Natural killer cell treated with Interleukin-12 subunit alpha and Interleukin-12 subunit beta and Interleukin-15 and Interleukin-18, amount 100 ng/mL, for 72 hours (primary cell): ENCODE measurements around the gene RGS1. TPM values are rescaled to one million over a fixed set of nuclear protein-coding genes. Genes with fewer than 3 reads are reported as not detected.

Experiments used
- ATAC-seq, 2 donors: fragments of 150-1000 bp; cut with Tn5 transposase in 1 of 2; sonication (Bioruptor Pico), chemical (Tn5 transposase) in 1 of 2; 2 replicates each; pipeline ENCODE4 v1.10.0; 2021
- DNase-seq: peaks from one replicate; pipeline ENCODE4 v3.0.0; 2022; ENCODE audit warnings: low spot score
- H3K27ac Mint-ChIP-seq, 2 donors: 1 replicate in 1 of 2; 2 replicates in 1 of 2; pipeline ENCODE4 v1.8.0; 2022; ENCODE audit warnings: mixed read lengths in 2 of 2, mild to moderate bottlenecking in 1 of 2, moderate library complexity in 1 of 2
- H3K27me3 Mint-ChIP-seq, 2 donors: 1 replicate in 1 of 2; 2 replicates in 1 of 2; pipeline ENCODE4 v1.8.0; 2022; ENCODE audit warnings: mixed read lengths in 2 of 2
- H3K36me3 Mint-ChIP-seq: one replicate; pipeline ENCODE4 v1.8.0; 2022; ENCODE audit warnings: mixed read lengths
- H3K4me1 Mint-ChIP-seq, 2 donors: 1 replicate in 1 of 2; 2 replicates in 1 of 2; pipeline ENCODE4 v1.8.0; 2022; ENCODE audit warnings: low read depth in 2 of 2, mixed read lengths in 2 of 2, mild to moderate bottlenecking in 1 of 2
- H3K4me3 Mint-ChIP-seq: one replicate; pipeline ENCODE4 v1.8.0; 2022; ENCODE audit warnings: mixed read lengths
- H3K9me3 Mint-ChIP-seq: 2 replicates; pipeline ENCODE4 v1.8.0; 2022; ENCODE audit warnings: mixed read lengths
- total RNA-seq, 2 donors: library from RNA; stranded (reverse); gene quantifications; one replicate each; pipeline ENCODE4 v1.2.3, GENCODE V29; 2022

Gene RGS1
- total RNA-seq, 2 donors from 2014 or later = 67.6 to 143 TPM

DNA sequence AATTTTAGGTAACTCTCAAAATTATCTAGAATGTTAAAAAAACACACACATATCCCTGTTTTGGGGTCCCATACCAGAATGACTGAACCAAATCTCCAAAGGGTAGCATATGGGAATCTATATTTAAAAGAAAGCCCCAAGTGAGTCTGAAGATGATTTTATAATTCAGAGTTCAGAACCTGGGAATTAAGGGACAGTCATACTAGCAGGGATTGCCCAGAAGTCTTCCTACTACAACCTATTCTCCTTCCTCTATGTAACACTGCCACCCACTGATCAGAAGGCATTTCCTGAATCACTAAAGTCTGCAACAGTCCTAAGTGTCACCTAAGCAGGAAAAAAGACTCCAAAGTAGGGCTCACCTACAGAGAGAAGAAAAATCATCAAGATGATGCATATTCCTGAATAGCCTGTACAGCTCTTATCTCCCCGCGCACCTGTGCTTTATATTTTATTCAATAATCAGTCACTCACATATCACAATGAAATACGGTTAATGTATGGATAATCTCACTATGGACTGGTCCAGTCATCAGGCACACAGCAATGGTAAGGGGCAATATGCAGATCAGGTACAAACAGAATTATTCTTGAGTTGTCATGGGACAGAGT lies 4.9 kb downstream of the RGS1 start:
- no peak for DNase-seq
- H3K4me1 Mint-ChIP-seq = peaks cover 43 to 54% of the 10 kb centered on the region in 2 donors
- H3K27me3 Mint-ChIP-seq = no peaks in the 10 kb centered on the region
- peak overlapping the region; percentile 91 for H3K4me3 Mint-ChIP-seq
- ATAC-seq = peak; percentile 37 to 64
- H3K36me3 Mint-ChIP-seq = peaks cover 45% of the 10 kb centered on the region
- peak overlapping the region; percentile 14 to 94 for H3K27ac Mint-ChIP-seq
- H3K9me3 Mint-ChIP-seq = no peaks in the 10 kb centered on the region

DNA sequence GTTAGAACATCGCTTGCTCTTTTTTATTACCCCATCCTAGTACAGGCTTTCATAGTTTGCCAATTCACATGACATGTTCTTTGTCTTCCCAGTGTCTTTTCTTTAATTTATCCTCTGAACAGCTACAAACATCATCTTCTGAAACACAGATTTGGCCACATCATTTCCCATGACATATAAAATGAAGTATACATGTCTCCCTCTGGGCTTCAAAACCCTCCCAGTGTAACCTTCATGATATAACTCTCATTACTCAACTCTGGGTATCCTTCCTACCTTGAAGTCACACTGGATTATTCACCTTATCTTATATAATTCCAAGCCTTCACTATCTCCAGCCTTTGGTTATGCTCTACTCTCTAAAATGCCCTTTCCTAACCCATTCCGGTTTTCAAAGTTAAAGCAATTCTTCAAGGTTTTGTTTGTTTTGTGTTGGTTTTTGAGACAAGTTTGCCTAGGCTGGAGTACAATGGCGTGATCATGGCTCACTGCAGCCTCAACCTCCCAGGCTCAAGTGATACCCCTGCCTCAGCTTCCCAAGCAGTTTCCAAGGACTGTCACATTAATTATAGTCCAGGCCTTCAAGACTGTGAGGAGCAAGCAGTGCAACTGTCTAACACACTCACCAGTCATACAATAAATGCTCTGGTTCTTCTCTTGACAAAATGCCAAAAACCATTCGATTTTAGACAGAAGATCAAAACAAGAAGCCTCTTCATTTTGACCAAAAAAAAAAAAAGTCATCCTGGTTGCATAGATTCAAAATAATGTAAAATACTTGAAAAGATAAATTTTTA lies 5.8 kb downstream of the RGS1 start:
- H3K36me3 Mint-ChIP-seq = peaks cover 39% of the 10 kb centered on the region
- DNase-seq (no peak), ATAC-seq (peak; percentile 24 to 35)
- no peaks in the 10 kb centered on the region for H3K27me3 Mint-ChIP-seq
- peak overlapping the region; percentile 91 for H3K4me3 Mint-ChIP-seq
- peak overlapping the region; percentile 14 to 94 for H3K27ac Mint-ChIP-seq
- H3K4me1 Mint-ChIP-seq = peaks cover 38 to 49% of the 10 kb centered on the region in 2 donors
- no peaks in the 10 kb centered on the region for H3K9me3 Mint-ChIP-seq

DNA sequence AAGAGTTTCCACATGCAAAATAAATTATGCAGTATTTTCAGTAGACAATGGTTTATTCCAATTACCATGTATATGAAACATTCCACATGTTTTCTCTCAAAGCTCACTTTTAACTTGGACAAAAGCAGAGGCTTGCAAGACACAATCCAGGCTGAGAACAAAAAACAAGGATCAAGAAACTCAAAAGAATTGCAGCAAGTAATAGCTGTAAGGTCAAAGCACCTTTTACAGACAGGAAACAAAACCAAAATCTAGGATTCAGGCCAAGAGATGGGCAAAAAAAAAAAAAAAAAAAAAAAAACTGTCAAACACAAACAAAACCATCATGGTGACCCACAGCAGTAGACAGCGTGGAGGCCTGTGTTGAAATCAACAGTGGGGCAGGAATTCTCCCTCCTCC lies 9.3 kb downstream of the RGS1 start:
- Mint-ChIP-seq H3K9me3 (peaks cover 2% of the 10 kb centered on the region), H3K36me3 (peaks cover 14% of the 10 kb centered on the region), H3K4me3 (no peak overlapping the region), H3K27me3 (peaks cover 0 to 3% of the 10 kb centered on the region in 2 donors), H3K27ac (no peak overlapping the region), H3K4me1 (peaks cover 24 to 27% of the 10 kb centered on the region in 2 donors)
- no peak for DNase-seq
- ATAC-seq = no peak

DNA sequence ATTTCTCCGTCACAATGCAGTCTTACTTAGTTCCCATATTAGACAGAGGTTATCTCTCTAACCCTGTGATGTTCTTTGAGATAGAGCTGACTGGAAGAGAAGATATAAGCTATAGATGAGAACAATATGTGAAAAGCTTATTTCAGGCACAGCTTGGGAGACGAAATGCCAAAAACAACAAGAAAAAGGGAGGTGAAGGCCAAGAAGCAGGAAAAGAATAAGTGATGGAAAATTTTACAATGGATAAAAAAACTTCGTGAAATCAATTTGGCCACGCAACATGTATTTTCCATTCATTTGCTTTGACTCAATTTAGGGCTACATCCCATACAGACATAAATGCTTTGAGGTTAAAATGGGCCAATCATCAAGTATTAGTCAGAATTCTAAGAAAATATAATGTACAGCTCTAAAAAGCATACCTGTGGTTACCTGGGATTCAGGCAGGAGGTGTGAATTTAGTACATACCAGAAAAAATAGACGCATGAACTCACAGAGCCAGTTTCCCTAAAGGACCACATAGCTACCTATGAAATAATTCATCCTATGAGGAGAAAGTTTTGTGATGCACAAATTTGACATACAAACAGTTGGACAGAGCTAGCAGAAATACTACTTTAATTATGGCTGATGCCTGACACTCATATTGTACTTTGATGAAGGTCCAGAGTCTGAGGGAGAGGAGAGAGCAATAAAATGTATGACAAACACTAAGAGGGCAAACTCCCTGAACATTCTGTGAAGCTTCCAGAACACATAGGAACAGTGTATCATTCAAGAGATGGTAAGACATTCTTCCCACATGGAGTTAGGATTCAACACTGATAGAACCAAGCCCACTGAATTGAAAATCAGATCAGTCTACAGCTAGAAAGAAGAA lies 12.1 kb downstream of the RGS1 start:
- Mint-ChIP-seq H3K4me3 (no peak overlapping the region), H3K4me1 (peaks cover 8 to 20% of the 10 kb centered on the region in 2 donors), H3K9me3 (peaks cover 2% of the 10 kb centered on the region), H3K36me3 (no peaks in the 10 kb centered on the region), H3K27me3 (peaks cover 0 to 3% of the 10 kb centered on the region in 2 donors), H3K27ac (no peak overlapping the region)
- no peak for DNase-seq
- ATAC-seq = no peak

DNA sequence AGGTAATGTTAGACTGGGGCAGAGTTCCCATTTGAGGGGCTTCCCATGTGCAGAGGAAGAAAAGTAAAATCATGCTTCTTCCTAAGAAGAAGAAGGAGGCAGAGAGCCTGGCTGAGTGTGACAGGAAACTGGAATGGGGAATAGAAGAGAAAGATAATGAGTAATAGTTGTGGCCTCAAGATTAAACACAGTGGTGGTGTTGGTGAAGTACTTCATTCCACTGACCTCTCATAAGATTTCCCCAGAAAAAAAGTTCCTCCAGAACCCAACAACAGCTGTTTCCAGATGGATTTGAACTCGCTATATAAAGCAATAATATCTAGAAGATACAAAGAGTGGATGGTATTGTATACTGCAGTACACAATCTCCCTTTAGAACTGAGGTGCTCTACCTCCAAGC lies 13.0 kb downstream of the RGS1 start:
- Mint-ChIP-seq H3K4me3 (no peak overlapping the region), H3K27me3 (peaks cover 0 to 3% of the 10 kb centered on the region in 2 donors), H3K36me3 (no peaks in the 10 kb centered on the region), H3K9me3 (peaks cover 2% of the 10 kb centered on the region), H3K4me1 (peaks cover 8 to 15% of the 10 kb centered on the region in 2 donors), H3K27ac (no peak overlapping the region)
- DNase-seq (no peak), ATAC-seq (no peak)

DNA sequence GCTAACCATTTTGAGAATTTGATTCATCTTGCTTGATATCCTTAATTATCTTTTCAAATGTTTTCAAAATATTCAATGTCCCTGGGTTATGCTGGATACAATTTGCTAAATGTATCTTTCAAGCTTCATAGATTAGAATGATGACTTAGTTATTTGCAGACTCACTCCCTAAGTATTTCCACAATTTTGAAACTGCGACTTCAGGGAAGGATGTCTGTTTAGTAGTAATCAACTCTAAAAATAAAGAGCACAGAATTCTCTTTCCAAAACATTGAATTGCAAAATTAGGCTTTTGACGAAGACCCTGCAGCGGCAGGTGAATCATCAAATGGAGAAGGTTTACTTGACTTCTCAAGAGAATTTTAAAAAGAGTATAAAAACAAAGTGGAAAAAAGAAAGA lies 14.2 kb downstream of the RGS1 start:
- no peak for DNase-seq
- no peak overlapping the region for H3K4me3 Mint-ChIP-seq
- peak overlapping the region in 1 of 2 donors; percentile 27 for H3K27ac Mint-ChIP-seq
- H3K27me3 Mint-ChIP-seq = peaks cover 0 to 3% of the 10 kb centered on the region in 2 donors
- H3K36me3 Mint-ChIP-seq = no peaks in the 10 kb centered on the region
- H3K9me3 Mint-ChIP-seq = peaks cover 2% of the 10 kb centered on the region
- ATAC-seq = no peak
- H3K4me1 Mint-ChIP-seq = peaks cover 3 to 5% of the 10 kb centered on the region in 2 donors

DNA sequence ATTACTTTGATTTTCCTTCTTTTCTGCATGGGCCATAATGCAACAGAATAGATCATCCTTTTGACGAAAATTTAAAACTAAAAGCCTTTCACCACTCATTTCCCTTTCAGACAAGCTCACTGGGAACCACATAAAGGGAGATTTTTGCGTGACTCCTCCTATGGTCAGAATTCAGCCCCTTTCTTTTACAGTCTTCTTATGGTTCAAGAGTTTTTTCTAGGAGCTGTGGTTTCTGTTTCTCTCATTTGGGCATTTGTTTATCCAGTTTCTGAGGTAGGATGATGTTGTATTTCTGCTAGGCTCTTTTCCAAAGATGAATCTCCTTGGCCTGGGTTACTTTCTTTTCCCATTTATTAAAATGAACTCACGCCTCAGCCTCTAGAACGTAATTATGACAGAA lies 16.9 kb downstream of the RGS1 start:
- no peak for ATAC-seq
- H3K9me3 Mint-ChIP-seq = peaks cover 2% of the 10 kb centered on the region
- DNase-seq = no peak
- peaks cover 0 to 10% of the 10 kb centered on the region in 2 donors for H3K4me1 Mint-ChIP-seq
- H3K27ac Mint-ChIP-seq = peak overlapping the region in 1 of 2 donors; percentile 17
- H3K27me3 Mint-ChIP-seq = peaks cover 0 to 6% of the 10 kb centered on the region in 2 donors
- H3K36me3 Mint-ChIP-seq = no peaks in the 10 kb centered on the region
- no peak overlapping the region for H3K4me3 Mint-ChIP-seq

DNA sequence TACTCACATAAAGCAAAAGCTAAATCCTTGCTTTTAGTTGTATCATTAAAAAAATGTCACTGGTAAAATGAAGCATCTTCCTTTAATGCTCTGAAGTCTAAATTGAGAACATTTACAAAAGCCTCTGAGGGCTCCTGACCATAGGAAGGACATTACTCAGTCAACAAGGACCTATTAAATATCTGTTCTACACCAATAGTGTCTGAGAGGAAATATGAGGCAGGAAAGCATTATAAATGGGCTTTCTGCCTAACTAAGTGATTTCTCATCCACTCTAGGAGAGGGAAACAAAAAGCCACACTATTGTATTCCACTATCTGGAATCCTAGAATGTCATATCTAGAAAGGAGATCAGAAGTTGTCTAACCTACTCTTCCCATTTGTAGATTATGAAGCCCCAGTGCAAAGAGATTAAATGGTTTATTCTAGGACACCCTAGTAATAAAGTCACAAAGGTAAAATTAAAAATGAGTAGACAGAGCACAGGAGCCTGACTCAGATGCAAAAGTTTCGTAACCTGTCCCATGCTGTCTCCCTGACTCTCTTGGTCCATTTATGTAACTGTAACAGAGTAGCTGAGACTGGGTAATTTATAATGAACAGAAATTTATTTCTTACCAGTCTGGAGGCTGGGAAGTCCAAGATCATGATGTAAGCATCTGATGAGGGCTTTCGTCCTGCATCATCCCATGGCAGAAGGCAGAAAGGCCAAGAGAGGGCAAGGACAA lies 17.6 kb downstream of the RGS1 start:
- Mint-ChIP-seq H3K27ac (peak overlapping the region in 1 of 2 donors; percentile 17), H3K9me3 (no peaks in the 10 kb centered on the region), H3K4me3 (no peak overlapping the region), H3K27me3 (peaks cover 0 to 3% of the 10 kb centered on the region in 2 donors), H3K36me3 (no peaks in the 10 kb centered on the region), H3K4me1 (peaks cover 0 to 10% of the 10 kb centered on the region in 2 donors)
- DNase-seq = no peak
- ATAC-seq = no peak

DNA sequence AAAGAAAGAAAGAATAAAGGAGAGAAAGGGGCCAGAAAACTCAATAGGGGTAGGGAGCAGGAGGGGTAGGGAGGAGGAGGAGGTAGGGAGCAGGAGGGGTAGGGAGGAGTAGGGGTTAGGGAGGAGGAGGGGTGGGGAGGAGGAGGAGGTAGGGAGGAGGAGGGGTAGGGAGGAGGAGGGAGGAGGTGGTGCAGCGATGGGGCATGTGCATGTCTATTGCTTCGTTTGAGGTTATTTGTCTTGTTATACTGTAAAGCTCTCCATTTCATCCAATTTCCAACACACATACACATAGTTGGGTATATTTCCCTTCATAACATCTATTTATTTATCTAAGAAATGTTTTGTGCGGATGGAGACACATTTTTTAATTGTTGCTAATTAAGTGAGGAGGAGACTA lies 19.7 kb downstream of the RGS1 start:
- Mint-ChIP-seq H3K27me3 (peaks cover 0 to 3% of the 10 kb centered on the region in 2 donors), H3K4me1 (peaks cover 12 to 19% of the 10 kb centered on the region in 2 donors), H3K4me3 (no peak overlapping the region), H3K9me3 (no peaks in the 10 kb centered on the region), H3K27ac (peak overlapping the region in 1 of 2 donors; percentile 27), H3K36me3 (no peaks in the 10 kb centered on the region)
- ATAC-seq (no peak), DNase-seq (no peak)

DNA sequence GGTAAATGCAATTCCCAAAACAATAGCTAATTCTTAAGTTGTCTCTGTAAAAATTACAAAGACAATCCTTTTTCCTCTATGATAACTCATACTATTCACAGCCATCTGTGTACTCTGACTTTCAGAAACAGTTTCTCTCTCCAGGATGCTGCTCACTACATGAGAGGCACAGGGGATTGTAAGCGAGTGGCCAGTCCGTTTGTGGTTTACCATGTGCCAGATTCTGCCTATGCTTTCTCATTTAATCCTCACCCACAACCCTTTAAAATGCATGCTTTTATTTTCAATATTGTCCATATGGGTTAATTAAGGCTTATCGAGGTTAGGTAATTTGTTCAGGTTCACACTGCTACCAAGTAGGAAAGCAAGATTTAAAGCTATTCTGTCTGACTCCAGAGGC lies 23.0 kb downstream of the RGS1 start:
- peaks cover 41 to 43% of the 10 kb centered on the region in 2 donors for H3K4me1 Mint-ChIP-seq

DNA sequence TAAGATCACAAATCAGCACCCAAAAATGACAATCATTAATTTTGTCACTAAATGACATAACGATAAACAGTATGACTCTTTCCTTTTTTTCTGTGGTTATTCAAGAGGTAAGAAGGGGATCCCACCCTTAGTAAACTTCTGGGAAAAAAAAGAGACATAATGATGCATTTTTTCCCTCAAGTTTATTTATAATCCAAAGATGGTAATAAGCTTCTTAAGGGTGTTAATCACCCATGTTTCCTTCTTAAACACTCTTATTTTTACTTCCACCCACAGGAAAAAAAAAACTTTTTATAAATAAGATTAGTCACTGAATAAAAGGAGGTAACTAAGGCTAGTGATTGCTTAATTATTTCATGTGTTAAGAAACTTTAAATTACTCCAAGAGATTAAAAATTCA lies 24.7 kb downstream of the RGS1 start:
- no peaks in the 10 kb centered on the region for H3K27me3 Mint-ChIP-seq
- no peak overlapping the region for H3K4me3 Mint-ChIP-seq
- H3K9me3 Mint-ChIP-seq = no peaks in the 10 kb centered on the region
- peaks cover 48 to 49% of the 10 kb centered on the region in 2 donors for H3K4me1 Mint-ChIP-seq
- no peak for ATAC-seq
- no peak overlapping the region for H3K27ac Mint-ChIP-seq
- no peaks in the 10 kb centered on the region for H3K36me3 Mint-ChIP-seq
- DNase-seq = no peak

More for the DNA sequence above, 23.0 kb downstream of the RGS1 start:
- DNase-seq (no peak), ATAC-seq (peak; percentile 77 to 85)
- H3K27ac Mint-ChIP-seq = peak overlapping the region in 1 of 2 donors; percentile 16
- no peaks in the 10 kb centered on the region for H3K36me3 Mint-ChIP-seq
- peaks cover 0 to 3% of the 10 kb centered on the region in 2 donors for H3K27me3 Mint-ChIP-seq
- no peaks in the 10 kb centered on the region for H3K9me3 Mint-ChIP-seq
- H3K4me3 Mint-ChIP-seq = peak overlapping the region; percentile 48

DNA sequence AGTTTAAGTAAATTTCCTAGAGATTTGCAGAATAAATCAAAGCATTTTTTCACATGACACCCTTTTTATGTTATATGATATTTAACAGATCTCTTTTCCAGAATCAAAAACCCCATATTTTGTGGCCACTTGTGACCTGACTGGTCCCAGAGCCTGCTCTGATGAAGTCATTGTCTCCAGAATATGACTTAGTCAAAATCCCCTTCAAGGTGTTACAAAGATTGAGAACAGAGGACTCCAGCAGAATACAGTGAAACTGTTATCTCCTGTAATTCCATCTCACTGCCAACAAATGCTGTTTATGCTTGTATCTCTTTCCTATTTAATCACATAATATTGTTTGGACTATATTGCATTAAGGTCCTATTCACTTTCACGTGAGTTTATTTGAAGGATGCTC lies 25.6 kb downstream of the RGS1 start:
- peak overlapping the region; percentile 47 to 60 for H3K27ac Mint-ChIP-seq

DNA sequence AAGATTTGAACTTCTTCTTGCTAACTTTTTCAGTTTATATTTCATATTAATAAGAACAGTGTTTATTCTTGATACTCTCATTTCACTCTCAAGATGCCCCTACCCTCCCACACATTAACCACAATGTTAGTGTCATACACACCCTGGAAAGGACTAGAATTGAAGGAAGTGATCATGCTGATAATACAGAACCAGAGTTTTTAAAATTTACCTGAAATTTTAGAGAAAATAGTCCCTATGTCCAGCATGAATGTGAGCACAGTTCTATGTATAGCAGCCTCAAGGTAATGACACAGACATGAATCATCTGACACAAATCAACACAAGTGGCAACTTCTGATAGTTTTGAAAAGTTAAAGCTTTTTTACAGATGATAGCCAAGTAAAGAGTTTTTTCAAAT lies 26.0 kb downstream of the RGS1 start:
- H3K27me3 Mint-ChIP-seq = no peaks in the 10 kb centered on the region
- H3K4me1 Mint-ChIP-seq = peaks cover 56 to 61% of the 10 kb centered on the region in 2 donors
- H3K4me3 Mint-ChIP-seq = peak overlapping the region; percentile 47
- DNase-seq = no peak
- H3K9me3 Mint-ChIP-seq = no peaks in the 10 kb centered on the region
- H3K27ac Mint-ChIP-seq = peak overlapping the region; percentile 47 to 60
- H3K36me3 Mint-ChIP-seq = no peaks in the 10 kb centered on the region
- peak in 1 of 2 donors; percentile 39 for ATAC-seq

More for the DNA sequence above, 25.6 kb downstream of the RGS1 start:
- no peaks in the 10 kb centered on the region for H3K36me3 Mint-ChIP-seq
- peak overlapping the region; percentile 47 for H3K4me3 Mint-ChIP-seq
- no peaks in the 10 kb centered on the region for H3K9me3 Mint-ChIP-seq
- DNase-seq (no peak), ATAC-seq (peak; percentile 63 to 64)
- peaks cover 56 to 57% of the 10 kb centered on the region in 2 donors for H3K4me1 Mint-ChIP-seq
- no peaks in the 10 kb centered on the region for H3K27me3 Mint-ChIP-seq
